Caco-2 (cell line): ENCODE measurements around the gene SH3BP2. TPM values are rescaled to one million over a fixed set of nuclear protein-coding genes. Genes with fewer than 3 reads are reported as not detected.

Source experiments
- BruUV-seq: library from RNA; stranded (reverse); fragments of 400-500 nt; replicated peaks from 2 replicates; lab custom pipeline; 2021; lab: Mats Ljungman, UMichigan
- CTCF ChIA-PET: fragments of 300-600 bp; sonication (Branson Sonifier 250); formaldehyde crosslinking; loops from one replicate; lab custom pipeline; 2022; ENCODE audit warnings: antibody characterized with exemption; lab: Charles Lee
- POLR2A ChIA-PET: fragments of 300-600 bp; sonication (Branson Sonifier 250); formaldehyde crosslinking; loops from one replicate; lab custom pipeline; 2022; ENCODE audit warnings: antibody characterized with exemption; lab: Charles Lee
- DNase-seq, 2 experiments: peaks; one replicate each; pipeline versions ENCODE4 v3.0.0 to v3.0.0-alpha.2; 2020 to 2022
- H3K27me3 ChIP-seq: replicated peaks from 2 replicates; pipeline ENCODE4 v1.6.0; 2011; ENCODE audit warnings: low read length; ENCODE audit not compliant: control insufficient read depth, insufficient read depth
- H3K36me3 ChIP-seq: 2 replicates; pipeline ENCODE4 v1.5.1; 2011; ENCODE audit warnings: low read length; ENCODE audit not compliant: control insufficient read depth, insufficient read depth
- H3K4me1 ChIP-seq: fragments of 250-450 bp; sonication (Bioruptor Pico); 2 replicates; pipeline ENCODE4 v1.5.1; 2020; ENCODE audit warnings: mild to moderate bottlenecking
- H3K4me3 ChIP-seq: 2 replicates; pipeline ENCODE4 v1.5.1; 2011; ENCODE audit warnings: low read depth, mild to moderate bottlenecking, control low read depth, low read length
- H3K9me3 ChIP-seq: fragments of 250-450 bp; sonication (Bioruptor Pico); 2 replicates; pipeline ENCODE4 v1.5.1; 2020; ENCODE audit warnings: mild to moderate bottlenecking, moderate library complexity
- H3K27ac Mint-ChIP-seq: one replicate; pipeline ENCODE4 v1.8.0; 2022; ENCODE audit warnings: mixed read lengths; ENCODE audit not compliant: unreplicated experiment
- H3K27me3 Mint-ChIP-seq: one replicate; pipeline ENCODE4 v1.8.0; 2022; ENCODE audit warnings: mixed read lengths; ENCODE audit not compliant: insufficient read depth, unreplicated experiment
- H3K36me3 Mint-ChIP-seq: one replicate; pipeline ENCODE4 v1.8.0; 2022; ENCODE audit warnings: mild to moderate bottlenecking, mixed read lengths; ENCODE audit not compliant: insufficient read depth, unreplicated experiment
- H3K4me1 Mint-ChIP-seq: one replicate; pipeline ENCODE4 v1.8.0; 2022; ENCODE audit warnings: low read depth, mixed read lengths; ENCODE audit not compliant: unreplicated experiment
- H3K4me3 Mint-ChIP-seq: one replicate; pipeline ENCODE4 v1.8.0; 2022; ENCODE audit warnings: mild to moderate bottlenecking, moderate library complexity, mixed read lengths; ENCODE audit not compliant: unreplicated experiment
- H3K9me3 Mint-ChIP-seq: one replicate; pipeline ENCODE4 v1.8.0; 2022; ENCODE audit warnings: mixed read lengths; ENCODE audit not compliant: unreplicated experiment
- CTCF ChIP-seq, 2 experiments: fragments of 200-600 bp in 1 of 2; IDR thresholded peaks; 1 replicate in 1 of 2; 2 replicates in 1 of 2; pipeline versions ENCODE4 v1.5.1 to v1.8.0; 2011 to 2022; ENCODE audit warnings: antibody characterized with exemption in 1 of 2, control low read depth in 1 of 2, inconsistent platforms in 1 of 2, low read depth in 1 of 2, low read length in 1 of 2, mild to moderate bottlenecking in 1 of 2, moderate library complexity in 1 of 2; ENCODE audit not compliant: insufficient read depth in 1 of 2, severe bottlenecking in 1 of 2, unreplicated experiment in 1 of 2
- intact Hi-C: fragments of 100-400 bp; cut with micrococcal nuclease; formaldehyde crosslinking; loops from one replicate; pipeline ENCODE4 v1.10.0; 2022; ENCODE audit not compliant: unreplicated experiment
- total RNA-seq: library from RNA; stranded (reverse); gene quantifications from 2 replicates; pipeline ENCODE4 v1.2.3, GENCODE V29; 2022

The SH3BP2 gene
- total RNA-seq, 1 experiment from 2014 or later: 44.4 TPM

- Mint-ChIP-seq H3K4me1 (no peaks in the 10 kb centered on the region), H3K27ac (no peak overlapping the region), H3K4me3 (no peak overlapping the region), H3K27me3 (no peaks in the 10 kb centered on the region), H3K9me3 (no peaks in the 10 kb centered on the region), H3K36me3 (peaks cover 21% of the 10 kb centered on the region)
- TF ChIP-seq CTCF (IDR thresholded peaks at IDR 0.05; ENCODE audit: insufficient read depth in 1 of 2, low read depth in 1 of 2, low read length in 1 of 2, severe bottlenecking in 1 of 2, unreplicated experiment in 1 of 2): no peak
- no peak overlapping the region for H3K4me3 ChIP-seq
- no TSS peak for BruUV-seq
- DNase-seq: peak in 1 of 2 experiments; percentile 22
- CTCF ChIA-PET: no interaction called here
- H3K9me3 ChIP-seq: no peaks in the 10 kb centered on the region
- no peaks in the 10 kb centered on the region for H3K36me3 ChIP-seq
- no peaks in the 10 kb centered on the region for H3K4me1 ChIP-seq
- intact Hi-C loops: no loop called here
- no peaks in the 10 kb centered on the region for H3K27me3 ChIP-seq
- POLR2A ChIA-PET: no interaction called here
Measured at GRCh38 chr4:2833671-2834000, 40.8 kb downstream of the SH3BP2 start.

DNA sequence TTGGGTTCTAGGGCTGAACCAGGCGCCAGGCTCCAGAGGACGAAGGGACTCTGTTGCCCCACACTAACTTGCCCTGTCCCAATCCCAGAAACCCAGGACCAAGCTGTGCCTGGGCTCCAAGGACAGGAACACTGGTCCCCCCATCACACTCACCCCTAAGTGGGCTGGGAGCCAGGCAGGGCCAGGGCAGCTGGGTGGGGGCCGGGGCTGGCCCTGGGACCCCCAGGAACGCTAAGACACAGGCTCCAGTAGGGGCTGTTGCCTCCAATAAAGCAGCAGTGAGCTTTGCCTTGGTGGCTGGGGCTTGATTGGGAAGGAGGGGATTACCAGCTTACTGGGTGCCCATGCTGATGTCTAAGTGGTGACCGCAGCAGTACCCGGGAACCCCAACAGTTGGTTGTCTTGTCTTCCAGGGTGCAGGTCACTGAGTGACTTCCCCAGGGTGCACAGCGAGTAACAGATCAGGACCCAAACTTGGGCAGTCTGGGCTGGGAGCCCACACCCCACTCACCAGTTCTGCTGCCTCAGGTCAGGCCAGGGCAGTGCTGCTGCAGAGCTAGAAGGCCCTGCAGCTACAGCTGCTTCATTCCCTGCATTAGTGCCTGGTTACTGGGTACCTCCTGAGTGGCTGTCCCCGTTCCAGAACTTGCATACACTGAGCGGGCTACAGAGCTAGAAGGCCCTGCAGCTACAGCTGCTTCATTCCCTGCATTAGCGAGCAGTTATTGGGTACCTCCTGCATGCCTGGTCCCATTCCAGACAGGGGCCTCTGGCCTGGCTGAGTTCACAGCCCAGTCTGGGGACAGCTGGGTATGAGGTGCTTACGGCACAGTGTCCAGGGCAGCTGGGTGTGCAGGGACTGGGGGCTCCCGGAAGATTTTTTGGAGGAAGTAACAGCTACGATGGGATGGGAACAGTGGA is 41.4 kb downstream of the SH3BP2 start:
- no peak overlapping the region for H3K4me3 Mint-ChIP-seq
- H3K27ac Mint-ChIP-seq: no peak overlapping the region
- no peaks in the 10 kb centered on the region for H3K27me3 ChIP-seq
- no peaks in the 10 kb centered on the region for H3K27me3 Mint-ChIP-seq
- no peaks in the 10 kb centered on the region for H3K4me1 Mint-ChIP-seq
- CTCF ChIA-PET: no interaction called here
- peak in 1 of 2 experiments; percentile 28 for DNase-seq
- no peaks in the 10 kb centered on the region for H3K9me3 ChIP-seq
- no peaks in the 10 kb centered on the region for H3K4me1 ChIP-seq
- no peak overlapping the region for H3K4me3 ChIP-seq
- BruUV-seq: no TSS peak
- H3K9me3 Mint-ChIP-seq: no peaks in the 10 kb centered on the region
- no peak for TF ChIP-seq CTCF (IDR thresholded peaks at IDR 0.05; ENCODE audit: insufficient read depth in 1 of 2, low read depth in 1 of 2, low read length in 1 of 2, severe bottlenecking in 1 of 2, unreplicated experiment in 1 of 2)
- H3K36me3 Mint-ChIP-seq: peaks cover 21% of the 10 kb centered on the region
- POLR2A ChIA-PET: interaction anchor here (0.9 kb wide), 1 partner anchor 15 kb away, joined by 3 read pairs; no protein-coding TSS in a partner anchor
- no peaks in the 10 kb centered on the region for H3K36me3 ChIP-seq
- intact Hi-C loops: no loop called here

DNA sequence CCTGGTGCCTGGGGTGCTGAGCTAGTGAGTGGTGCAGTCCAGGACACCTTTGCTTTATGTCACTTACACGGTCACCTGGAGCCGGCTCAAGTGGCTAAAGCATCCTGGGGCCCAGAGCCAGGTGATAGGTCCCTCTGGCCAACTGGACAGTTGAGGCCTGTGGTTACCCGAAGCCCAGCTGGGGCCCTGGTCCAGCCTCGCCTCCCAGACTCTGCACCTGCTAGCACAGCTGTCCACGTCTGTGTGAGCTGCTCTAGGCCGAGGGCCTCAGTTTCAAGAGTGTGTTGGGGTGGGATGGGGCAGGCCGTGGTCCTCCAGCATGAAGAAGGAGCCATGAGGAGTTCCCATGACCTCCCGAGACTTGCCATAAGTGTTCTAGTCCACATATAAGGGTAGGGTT is 43.1 kb downstream of the SH3BP2 start:
- Mint-ChIP-seq H3K27me3 (no peaks in the 10 kb centered on the region), H3K4me3 (no peak overlapping the region), H3K27ac (no peak overlapping the region), H3K36me3 (peaks cover 13% of the 10 kb centered on the region), H3K4me1 (no peaks in the 10 kb centered on the region), H3K9me3 (no peaks in the 10 kb centered on the region)
- BruUV-seq: no TSS peak
- Histone ChIP-seq H3K27me3 (no peaks in the 10 kb centered on the region), H3K36me3 (no peaks in the 10 kb centered on the region), H3K9me3 (no peaks in the 10 kb centered on the region), H3K4me1 (no peaks in the 10 kb centered on the region), H3K4me3 (no peak overlapping the region)
- POLR2A ChIA-PET: no interaction called here
- CTCF ChIA-PET: no interaction called here
- TF ChIP-seq CTCF (IDR thresholded peaks at IDR 0.05; ENCODE audit: insufficient read depth in 1 of 2, low read depth in 1 of 2, low read length in 1 of 2, severe bottlenecking in 1 of 2, unreplicated experiment in 1 of 2): no peak
- DNase-seq: no peak
- intact Hi-C loops: no loop called here
